ENCODE data around the gene CLPTM1. TPM values are rescaled to one million over a fixed set of nuclear protein-coding genes. Genes with fewer than 3 reads are reported as not detected.

CLPTM1 gene
- total RNA-seq, 1 donor from 2014 or later: 98.8 TPM

GRCh38 chr19:45021971-45022370 is 66.8 kb downstream of the CLPTM1 start:
- Mint-ChIP-seq H3K27ac (peak overlapping the region; percentile 41), H3K27me3 (no peaks in the 10 kb centered on the region), H3K4me1 (ENCODE audit: low read depth) (no peaks in the 10 kb centered on the region), H3K9me3 (ENCODE audit: low read depth) (no peaks in the 10 kb centered on the region), H3K4me3 (ENCODE audit: low read depth) (no peak overlapping the region), H3K36me3 (ENCODE audit: insufficient read depth) (no peaks in the 10 kb centered on the region)
- no peak for DNase-seq (ENCODE audit: low spot score, unreplicated experiment)
- TF ChIP-seq CTCF (IDR thresholded peaks at IDR 0.05; ENCODE audit: unreplicated experiment): no peak

- DNase-seq (ENCODE audit: low spot score, unreplicated experiment): no peak
- Mint-ChIP-seq H3K27ac (no peak overlapping the region), H3K4me3 (ENCODE audit: low read depth) (no peak overlapping the region), H3K36me3 (ENCODE audit: insufficient read depth) (no peaks in the 10 kb centered on the region), H3K4me1 (ENCODE audit: low read depth) (no peaks in the 10 kb centered on the region), H3K9me3 (ENCODE audit: low read depth) (no peaks in the 10 kb centered on the region), H3K27me3 (no peaks in the 10 kb centered on the region)
- no peak for TF ChIP-seq CTCF (IDR thresholded peaks at IDR 0.05; ENCODE audit: unreplicated experiment)
Measured at GRCh38 chr19:45023048-45023447, 67.9 kb downstream of the CLPTM1 start.

DNA sequence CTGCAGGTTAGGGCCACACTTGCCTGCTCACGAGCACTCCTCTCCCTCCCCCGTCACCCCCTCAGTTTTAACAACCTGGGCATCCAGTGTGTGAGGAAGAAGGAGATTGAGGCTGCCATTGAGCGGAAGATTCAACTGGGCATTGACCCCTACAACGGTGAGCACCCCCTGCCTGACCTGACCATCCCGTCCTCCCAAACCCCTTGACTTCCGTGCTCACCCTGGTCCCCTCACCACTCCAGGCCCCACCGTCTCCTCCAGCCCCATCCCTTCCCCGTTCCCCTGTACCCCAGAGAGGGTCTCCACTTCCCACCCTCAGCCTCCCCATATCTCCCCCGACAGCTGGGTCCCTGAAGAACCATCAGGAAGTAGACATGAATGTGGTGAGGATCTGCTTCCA is 70.1 kb downstream of the CLPTM1 start:
- DNase-seq (ENCODE audit: low spot score, unreplicated experiment): no peak
- Mint-ChIP-seq H3K27me3 (no peaks in the 10 kb centered on the region), H3K27ac (no peak overlapping the region), H3K36me3 (ENCODE audit: insufficient read depth) (no peaks in the 10 kb centered on the region), H3K4me1 (ENCODE audit: low read depth) (no peaks in the 10 kb centered on the region), H3K4me3 (ENCODE audit: low read depth) (no peak overlapping the region), H3K9me3 (ENCODE audit: low read depth) (no peaks in the 10 kb centered on the region)
- no peak for TF ChIP-seq CTCF (IDR thresholded peaks at IDR 0.05; ENCODE audit: unreplicated experiment)

DNA sequence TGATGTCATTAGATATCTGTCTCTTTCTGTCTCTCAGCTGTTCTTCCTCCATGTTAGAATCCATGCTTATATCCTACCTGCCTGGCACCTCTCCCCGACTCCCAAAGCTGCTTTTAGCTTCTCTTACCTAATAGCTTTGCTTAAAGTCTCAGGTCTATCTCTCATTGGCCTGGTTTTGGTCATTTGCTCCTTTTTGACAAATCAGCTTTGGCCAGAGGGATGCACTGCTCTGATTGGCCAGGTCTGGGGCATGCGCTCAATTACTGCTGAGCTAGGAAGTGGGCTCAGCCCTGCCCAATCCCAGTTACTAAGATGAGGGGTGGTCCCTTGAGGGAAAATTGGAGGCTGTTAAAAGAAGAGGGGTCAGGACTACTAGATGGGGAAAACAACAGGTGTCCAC is 72.2 kb downstream of the CLPTM1 start:
- DNase-seq (ENCODE audit: low spot score, unreplicated experiment): no peak
- no peak overlapping the region for H3K27ac Mint-ChIP-seq
- no peak for TF ChIP-seq CTCF (IDR thresholded peaks at IDR 0.05; ENCODE audit: unreplicated experiment)

GRCh38 chr19:45030825-45031224 is 75.6 kb downstream of the CLPTM1 start:
- TF ChIP-seq CTCF (IDR thresholded peaks at IDR 0.05; ENCODE audit: unreplicated experiment): no peak
- Mint-ChIP-seq H3K27ac (no peak overlapping the region), H3K36me3 (ENCODE audit: insufficient read depth) (peaks cover 8% of the 10 kb centered on the region), H3K4me1 (ENCODE audit: low read depth) (no peaks in the 10 kb centered on the region), H3K4me3 (ENCODE audit: low read depth) (no peak overlapping the region), H3K9me3 (ENCODE audit: low read depth) (no peaks in the 10 kb centered on the region), H3K27me3 (no peaks in the 10 kb centered on the region)
- no peak for DNase-seq (ENCODE audit: low spot score, unreplicated experiment)

More for the DNA sequence above, 72.2 kb downstream of the CLPTM1 start:
- H3K27me3 Mint-ChIP-seq: no peaks in the 10 kb centered on the region
- no peaks in the 10 kb centered on the region for H3K4me1 Mint-ChIP-seq (ENCODE audit: low read depth)
- H3K36me3 Mint-ChIP-seq (ENCODE audit: insufficient read depth): peaks cover 4% of the 10 kb centered on the region
- no peaks in the 10 kb centered on the region for H3K9me3 Mint-ChIP-seq (ENCODE audit: low read depth)
- H3K4me3 Mint-ChIP-seq (ENCODE audit: low read depth): no peak overlapping the region

Data from progenitor cell of endocrine pancreas (in vitro differentiated cells).